Mesendoderm (in vitro differentiated cells): ENCODE data around the gene INSRR.

Experiments
- DNase-seq: peaks from one replicate; pipeline ENCODE4 v3.0.0; 2013
- H2AK5ac ChIP-seq: 2 replicates; pipeline ENCODE4 v1.6.1; 2013; ENCODE audit warnings: low read length, inconsistent platforms
- H2BK120ac ChIP-seq: 2 replicates; pipeline ENCODE4 v1.6.1; 2013; ENCODE audit warnings: low read depth, mild to moderate bottlenecking, low read length, moderate library complexity, mixed read lengths
- H2BK15ac ChIP-seq: replicated peaks from 2 replicates; pipeline ENCODE4 v1.6.1; 2013; ENCODE audit warnings: low read depth, mild to moderate bottlenecking, moderate library complexity
- H2BK5ac ChIP-seq: 2 replicates; pipeline ENCODE4 v1.6.1; 2013; ENCODE audit warnings: low read length, inconsistent platforms
- H3K18ac ChIP-seq: 2 replicates; pipeline ENCODE4 v1.6.1; 2013; ENCODE audit warnings: mild to moderate bottlenecking, low read length, mixed read lengths
- H3K23ac ChIP-seq: one replicate; pipeline ENCODE4 v1.6.1; 2013; ENCODE audit warnings: low read length
- H3K27ac ChIP-seq: 2 replicates; pipeline ENCODE4 v1.5.1; 2013; ENCODE audit warnings: low read depth, mild to moderate bottlenecking, inconsistent platforms, low read length, moderate library complexity
- H3K27me3 ChIP-seq: 2 replicates; pipeline ENCODE4 v1.6.1; 2013; ENCODE audit warnings: low read length, control low read depth, mild to moderate bottlenecking, inconsistent platforms; ENCODE audit not compliant: insufficient read depth, poor library complexity
- H3K36me3 ChIP-seq: 2 replicates; pipeline ENCODE4 v1.6.1; 2013; ENCODE audit warnings: low read length, inconsistent platforms; ENCODE audit not compliant: control insufficient read depth, insufficient read depth
- H3K4ac ChIP-seq: one replicate; pipeline ENCODE4 v1.6.1; 2013; ENCODE audit warnings: low read depth, mild to moderate bottlenecking, low read length, moderate library complexity
- H3K4me1 ChIP-seq: 2 replicates; pipeline ENCODE4 v1.6.1; 2013; ENCODE audit warnings: low read depth, low read length, inconsistent platforms; ENCODE audit not compliant: control insufficient read depth
- H3K4me2 ChIP-seq: 2 replicates; pipeline ENCODE4 v1.6.1; 2013; ENCODE audit warnings: low read length
- H3K4me3 ChIP-seq: 2 replicates; pipeline ENCODE4 v1.5.1; 2013; ENCODE audit warnings: mild to moderate bottlenecking, low read length
- H3K56ac ChIP-seq: one replicate; pipeline ENCODE4 v1.6.1; 2013; ENCODE audit warnings: low read length
- H3K79me1 ChIP-seq: 2 replicates; pipeline ENCODE4 v1.6.1; 2013; ENCODE audit warnings: low read length, inconsistent platforms
- H3K79me2 ChIP-seq: 2 replicates; pipeline ENCODE4 v1.6.1; 2013; ENCODE audit warnings: mild to moderate bottlenecking, low read length; ENCODE audit not compliant: control insufficient read depth, insufficient read depth
- H3K9ac ChIP-seq: 2 replicates; pipeline ENCODE4 v1.6.1; 2013; ENCODE audit warnings: low read length, inconsistent platforms
- H4K5ac ChIP-seq: one replicate; pipeline ENCODE4 v1.6.1; 2013; ENCODE audit warnings: low read length
- H4K8ac ChIP-seq: one replicate; pipeline ENCODE4 v1.6.1; 2013; ENCODE audit warnings: low read depth, mild to moderate bottlenecking, control low read depth, low read length, moderate library complexity
- WGBS: extraction: QIAGEN DNeasy Blood & Tissue Kit; methylation state at CpG from one replicate; pipeline ENCODE4 v1.1.7; 2013; ENCODE audit warnings: low lambda C conversion rate, missing lambda C conversion rate; ENCODE audit not compliant: insufficient coverage; ENCODE audit errors: extremely low coverage; 5-methylcytosine and 5-hydroxymethylcytosine counted together

INSRR gene

GRCh38 chr1:156874572-156875340 lies 15.8 kb upstream of the INSRR start:
- Histone ChIP-seq H3K4me1 (no peaks in the 10 kb centered on the region), H3K27me3 (no peaks in the 10 kb centered on the region), H3K56ac (no peak overlapping the region), H3K9ac (no peak overlapping the region), H3K4me3 (no peak overlapping the region), H4K5ac (no peak overlapping the region), H2AK5ac (no peak overlapping the region), H3K79me2 (no peaks in the 10 kb centered on the region), H3K36me3 (no peaks in the 10 kb centered on the region), H3K79me1 (no peaks in the 10 kb centered on the region), H3K4ac (no peak overlapping the region), H2BK5ac (no peak overlapping the region), H2BK15ac (no peak overlapping the region), H3K23ac (no peak overlapping the region), H3K18ac (no peak overlapping the region), H3K27ac (no peak overlapping the region), H3K4me2 (no peak overlapping the region), H4K8ac (no peak overlapping the region), H2BK120ac (no peak overlapping the region)
- WGBS = no CpG with 5 or more reads among the region's 16 CpGs
- DNase-seq = no peak

DNA sequence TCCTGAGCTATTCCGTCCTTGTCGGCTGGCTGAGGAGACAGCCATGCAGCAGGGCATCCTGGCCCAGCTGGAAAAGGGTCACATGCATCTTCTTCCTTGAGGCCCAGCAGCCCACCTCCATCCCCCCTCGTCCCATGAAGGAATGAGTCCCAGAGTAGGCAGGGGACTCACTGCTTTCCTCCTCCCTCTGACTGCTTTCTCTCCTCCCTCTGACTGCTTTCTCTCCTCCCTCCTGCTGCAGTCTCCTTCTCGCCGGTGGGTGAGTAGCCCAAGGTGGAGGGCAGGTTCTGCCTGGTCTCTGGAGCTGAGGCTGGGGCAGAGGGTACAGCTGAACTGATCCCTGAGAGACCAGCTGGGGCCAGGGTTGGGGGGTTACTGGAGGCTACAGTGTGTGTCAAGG lies 15.2 kb upstream of the INSRR start:
- H2BK5ac ChIP-seq = no peak overlapping the region
- H3K4me2 ChIP-seq = no peak overlapping the region
- no peaks in the 10 kb centered on the region for H3K36me3 ChIP-seq
- WGBS = no CpG with 5 or more reads among the region's 5 CpGs
- H3K23ac ChIP-seq = no peak overlapping the region
- no peak overlapping the region for H3K9ac ChIP-seq
- H3K4me3 ChIP-seq = no peak overlapping the region
- no peak overlapping the region for H3K56ac ChIP-seq
- H3K79me1 ChIP-seq = no peaks in the 10 kb centered on the region
- DNase-seq = no peak
- no peak overlapping the region for H3K4ac ChIP-seq
- H3K27me3 ChIP-seq = no peaks in the 10 kb centered on the region
- H3K18ac ChIP-seq = no peak overlapping the region
- no peaks in the 10 kb centered on the region for H3K4me1 ChIP-seq
- H2AK5ac ChIP-seq = no peak overlapping the region
- H4K8ac ChIP-seq = no peak overlapping the region
- no peak overlapping the region for H2BK120ac ChIP-seq
- H2BK15ac ChIP-seq = no peak overlapping the region
- no peak overlapping the region for H4K5ac ChIP-seq
- H3K27ac ChIP-seq = no peak overlapping the region
- no peaks in the 10 kb centered on the region for H3K79me2 ChIP-seq

DNA sequence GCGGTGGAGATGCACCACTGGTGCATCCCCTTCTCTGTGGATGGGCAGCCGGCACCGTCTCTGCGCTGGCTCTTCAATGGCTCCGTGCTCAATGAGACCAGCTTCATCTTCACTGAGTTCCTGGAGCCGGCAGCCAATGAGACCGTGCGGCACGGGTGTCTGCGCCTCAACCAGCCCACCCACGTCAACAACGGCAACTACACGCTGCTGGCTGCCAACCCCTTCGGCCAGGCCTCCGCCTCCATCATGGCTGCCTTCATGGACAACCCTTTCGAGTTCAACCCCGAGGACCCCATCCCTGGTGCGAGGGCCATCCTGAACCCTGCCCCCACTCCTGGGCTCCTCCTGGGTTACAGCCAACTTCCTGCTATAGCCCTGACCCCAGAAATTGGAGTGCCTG lies 14.7 kb upstream of the INSRR start:
- H3K4me1 ChIP-seq = no peaks in the 10 kb centered on the region
- H3K27me3 ChIP-seq = no peaks in the 10 kb centered on the region
- DNase-seq = no peak
- no peak overlapping the region for H4K5ac ChIP-seq
- WGBS = no CpG with 5 or more reads among the region's 18 CpGs
- H3K4me3 ChIP-seq = no peak overlapping the region
- H3K4ac ChIP-seq = no peak overlapping the region
- H2AK5ac ChIP-seq = no peak overlapping the region
- H2BK120ac ChIP-seq = no peak overlapping the region
- no peak overlapping the region for H3K56ac ChIP-seq
- H3K36me3 ChIP-seq = no peaks in the 10 kb centered on the region
- H3K9ac ChIP-seq = no peak overlapping the region
- H3K79me2 ChIP-seq = no peaks in the 10 kb centered on the region
- H3K18ac ChIP-seq = no peak overlapping the region
- no peak overlapping the region for H2BK15ac ChIP-seq
- no peaks in the 10 kb centered on the region for H3K79me1 ChIP-seq
- no peak overlapping the region for H3K27ac ChIP-seq
- no peak overlapping the region for H3K4me2 ChIP-seq
- no peak overlapping the region for H4K8ac ChIP-seq
- no peak overlapping the region for H2BK5ac ChIP-seq
- H3K23ac ChIP-seq = no peak overlapping the region

DNA sequence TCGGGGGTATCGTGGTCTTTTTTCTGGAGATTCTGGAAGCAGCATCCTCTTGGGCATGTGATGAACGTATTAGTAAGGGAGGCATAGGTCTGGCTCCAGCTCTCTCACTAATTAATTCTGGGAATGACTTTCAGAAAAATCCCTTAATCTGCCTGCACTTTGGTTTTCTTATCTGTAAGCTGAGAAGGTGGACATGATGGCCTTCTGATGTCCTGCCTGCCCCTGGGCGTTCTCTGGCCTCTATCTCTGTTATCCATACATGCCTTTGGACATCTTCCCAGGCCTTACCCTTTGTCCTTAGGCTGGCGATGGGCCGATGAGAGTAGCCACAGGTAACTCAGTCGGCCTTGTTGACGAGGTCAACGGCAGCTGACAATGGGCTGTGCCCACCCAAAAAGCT lies 10.5 kb upstream of the INSRR start:
- DNase-seq = no peak
- H2BK5ac ChIP-seq = no peak overlapping the region
- WGBS = no CpG with 5 or more reads among the region's 9 CpGs
- no peak overlapping the region for H3K4me2 ChIP-seq
- H3K56ac ChIP-seq = no peak overlapping the region
- H2BK120ac ChIP-seq = no peak overlapping the region
- no peaks in the 10 kb centered on the region for H3K79me1 ChIP-seq
- no peaks in the 10 kb centered on the region for H3K4me1 ChIP-seq
- H3K18ac ChIP-seq = no peak overlapping the region
- H4K5ac ChIP-seq = no peak overlapping the region
- H3K9ac ChIP-seq = no peak overlapping the region
- H3K4me3 ChIP-seq = no peak overlapping the region
- no peaks in the 10 kb centered on the region for H3K36me3 ChIP-seq
- H3K27ac ChIP-seq = no peak overlapping the region
- no peak overlapping the region for H2BK15ac ChIP-seq
- no peaks in the 10 kb centered on the region for H3K27me3 ChIP-seq
- no peak overlapping the region for H3K4ac ChIP-seq
- H3K79me2 ChIP-seq = no peaks in the 10 kb centered on the region
- no peak overlapping the region for H4K8ac ChIP-seq
- no peak overlapping the region for H3K23ac ChIP-seq
- H2AK5ac ChIP-seq = no peak overlapping the region

DNA sequence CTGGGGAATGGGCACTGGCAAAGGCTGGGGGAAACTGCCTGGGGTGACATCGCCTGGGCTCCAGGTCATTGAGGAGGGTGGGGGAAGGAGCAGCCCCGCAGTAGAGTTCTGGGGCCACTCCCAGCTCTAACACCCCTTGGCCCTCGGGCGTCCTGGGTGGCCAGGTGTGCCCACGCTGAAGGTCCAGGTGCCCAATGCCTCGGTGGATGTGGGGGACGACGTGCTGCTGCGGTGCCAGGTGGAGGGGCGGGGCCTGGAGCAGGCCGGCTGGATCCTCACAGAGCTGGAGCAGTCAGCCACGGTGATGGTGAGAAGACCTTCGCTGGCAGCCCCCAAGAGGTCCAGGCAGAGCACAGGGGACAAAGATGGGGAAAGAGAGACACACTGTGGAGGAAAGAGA lies 9.4 kb upstream of the INSRR start:
- Histone ChIP-seq H3K18ac (no peak overlapping the region), H3K4me3 (no peak overlapping the region), H3K4ac (no peak overlapping the region), H3K4me1 (peaks cover 4% of the 10 kb centered on the region), H2BK120ac (no peak overlapping the region), H3K56ac (no peak overlapping the region), H3K27ac (no peak overlapping the region), H2BK15ac (no peak overlapping the region), H3K4me2 (no peak overlapping the region), H4K5ac (no peak overlapping the region), H4K8ac (no peak overlapping the region), H3K9ac (no peak overlapping the region), H3K79me1 (peaks cover 3% of the 10 kb centered on the region), H2BK5ac (no peak overlapping the region), H3K79me2 (no peaks in the 10 kb centered on the region), H3K23ac (no peak overlapping the region), H2AK5ac (no peak overlapping the region), H3K36me3 (no peaks in the 10 kb centered on the region), H3K27me3 (no peaks in the 10 kb centered on the region)
- no CpG with 5 or more reads among the region's 13 CpGs for WGBS
- no peak for DNase-seq
